ENCODE data around the gene CLCNKA. TPM values are rescaled to one million over a fixed set of nuclear protein-coding genes. Genes with fewer than 3 reads are reported as not detected.

The CLCNKA gene
- 0.06 to 0.13 TPM (median 0.07 TPM) in 3 of 5 replicates, not detected in the others for total RNA-seq (2022; extraction: Qiagen RNA extraction; ENCODE audit: low read depth)

DNA sequence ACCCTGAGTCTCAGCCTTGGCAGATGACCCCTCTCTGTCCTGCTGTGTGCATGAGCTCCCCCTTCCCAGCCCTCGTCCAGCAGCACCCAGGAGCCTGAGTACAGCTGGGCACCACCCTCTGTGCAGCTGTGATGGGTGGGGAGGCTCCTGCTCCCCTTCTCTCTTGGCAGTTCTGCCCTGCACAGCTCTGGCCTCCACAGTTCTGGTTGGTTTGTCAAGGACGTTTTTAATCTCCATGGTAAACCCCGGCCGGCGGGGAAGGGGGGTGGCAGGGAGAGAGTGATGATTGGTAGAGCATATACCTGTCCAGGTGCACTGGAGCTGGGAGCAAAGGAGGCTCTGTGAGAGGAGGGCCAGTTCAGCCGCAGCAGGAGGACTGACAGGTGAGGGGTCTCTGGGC lies at the start of gene CLCNKA:
CLCNKA (plus strand) TSS at position 356 of the 400 bp plus-strand sequence. CDS start 584 bp downstream, outside the sequence.

GRCh38 chr1:15975805-15976680 lies 45.8 kb upstream of the CLCNKA start, which contains the start of gene ZBTB17:
ZBTB17 (minus strand) TSS chr1:15976101; CDS start chr1:15948495, 27,606 bp downstream.

GRCh38 chr1:16017461-16018303 lies 4.2 kb upstream of the CLCNKA start, which contains the start of gene HSPB7:
HSPB7 (minus strand) TSS chr1:16018043; CDS start chr1:16017963, 80 bp downstream.

GRCh38 chr1:16043521-16043920 lies 21.7 kb downstream of the CLCNKA start, which contains the start of gene CLCNKB:
CLCNKB (plus strand) TSS chr1:16043782; CDS start chr1:16044493, 711 bp downstream.

GRCh38 chr1:16073490-16074119 lies 51.8 kb downstream of the CLCNKA start, which contains the start of gene FAM131C:
FAM131C (minus strand) TSS chr1:16073651; CDS start chr1:16073442, 209 bp downstream.

Other genes starting within 250 kb of the CLCNKA start
- gene UQCRHL, start 214.4 kb upstream of the CLCNKA start, total RNA-seq (2022; extraction: Qiagen RNA extraction; ENCODE audit: low read depth): 6.7 to 9.8 TPM (median 7.3 TPM) in 5 replicates
- gene SPEN, start 174.3 kb upstream of the CLCNKA start, total RNA-seq (2022; extraction: Qiagen RNA extraction; ENCODE audit: low read depth): 37.9 to 39.8 TPM (median 39.2 TPM) in 5 replicates
- 12.1 to 14.9 TPM (median 13.1 TPM) in 5 replicates for gene ZBTB17, start 45.9 kb upstream of the CLCNKA start, total RNA-seq (2022; extraction: Qiagen RNA extraction; ENCODE audit: low read depth)
- 0.02 TPM in 1 of 5 replicates, not detected in the others for gene SRARP, start 17.8 kb upstream of the CLCNKA start, total RNA-seq (2022; extraction: Qiagen RNA extraction; ENCODE audit: low read depth)
- gene HSPB7, start 4.0 kb upstream of the CLCNKA start, total RNA-seq (2022; extraction: Qiagen RNA extraction; ENCODE audit: low read depth): not detected in 5 replicates
- 0.03 to 0.09 TPM in 2 of 5 replicates, not detected in the others for gene CLCNKB, start 21.7 kb downstream of the CLCNKA start, total RNA-seq (2022; extraction: Qiagen RNA extraction; ENCODE audit: low read depth)
- 10.7 to 19.4 TPM (median 16.5 TPM) in 5 replicates for gene FAM131C, start 51.6 kb downstream of the CLCNKA start, total RNA-seq (2022; extraction: Qiagen RNA extraction; ENCODE audit: low read depth)
- gene EPHA2, start 134.0 kb downstream of the CLCNKA start, total RNA-seq (2022; extraction: Qiagen RNA extraction; ENCODE audit: low read depth): 104 to 139 TPM (median 130 TPM) in 5 replicates
- gene ARHGEF19, start 190.6 kb downstream of the CLCNKA start, total RNA-seq (2022; extraction: Qiagen RNA extraction; ENCODE audit: low read depth): 5.7 to 7.8 TPM (median 6.4 TPM) in 5 replicates
- gene CPLANE2, start 215.1 kb downstream of the CLCNKA start, total RNA-seq (2022; extraction: Qiagen RNA extraction; ENCODE audit: low read depth): 2.4 to 4.8 TPM (median 3.6 TPM) in 5 replicates